HUES64 (cell line): Measurements from ENCODE around the gene NUDT22.

Source experiments
- H3K27ac ChIP-seq: 2 replicates; pipeline ENCODE4 v1.7.0; 2013; ENCODE audit warnings: low read depth, low read length, inconsistent platforms
- H3K27me3 ChIP-seq: 2 replicates; pipeline ENCODE4 v1.6.1; 2013; ENCODE audit warnings: mild to moderate bottlenecking, low read length; ENCODE audit not compliant: insufficient read depth
- H3K36me3 ChIP-seq: 2 replicates; pipeline ENCODE4 v1.6.1; 2013; ENCODE audit warnings: mild to moderate bottlenecking, low read length; ENCODE audit not compliant: insufficient read depth
- H3K4me1 ChIP-seq: 2 replicates; pipeline ENCODE4 v1.6.1; 2013; ENCODE audit warnings: mild to moderate bottlenecking, low read length, moderate library complexity; ENCODE audit not compliant: insufficient read depth
- H3K4me3 ChIP-seq: 2 replicates; pipeline ENCODE4 v1.5.1; 2013; ENCODE audit warnings: mild to moderate bottlenecking, low read length, moderate library complexity
- H3K9ac ChIP-seq: 2 replicates; pipeline ENCODE4 v1.6.1; 2013; ENCODE audit warnings: mild to moderate bottlenecking, low read depth, low read length
- H3K9me3 ChIP-seq: 2 replicates; pipeline ENCODE4 v1.6.1; 2013; ENCODE audit warnings: low read depth, low read length; ENCODE audit not compliant: insufficient read depth
- WGBS: fragments of 150-250, 120-280 bp; methylation state at CpG from one replicate; pipeline ENCODE4 v1.1.7; 2013; ENCODE audit warnings: missing lambda C conversion rate; 5-methylcytosine and 5-hydroxymethylcytosine counted together

NUDT22 gene

GRCh38 chr11:64230171-64230984, 4.3 kb downstream of the NUDT22 start, which contains the start of gene DNAJC4:
TSS of gene DNAJC4 (plus strand) at chr11:64230548. CDS start at chr11:64230855, 307 bp downstream.
- no peaks in the 10 kb centered on the region for H3K9me3 ChIP-seq
- H3K9ac ChIP-seq, result peak within 1 kb of the TSS; percentile 71
- H3K27ac ChIP-seq, result peak within 1 kb of the TSS; percentile 67; the same call in 1 of the 2 replicates
- peaks cover 7% of the 10 kb centered on the region; the same call in 1 of the 2 replicates for H3K4me1 ChIP-seq
- WGBS, result under 1% methylated on average over 62 of the region's 62 CpGs
- peaks cover 15% of the 10 kb centered on the region; the same call in 1 of the 2 replicates for H3K27me3 ChIP-seq
- peak within 1 kb of the TSS; percentile 90 for H3K4me3 ChIP-seq
- no peaks in the 10 kb centered on the region for H3K36me3 ChIP-seq

- Histone ChIP-seq H3K36me3 (no peaks in the 10 kb centered on the region), H3K9ac (peak overlapping the region; percentile 71), H3K27me3 (peaks cover 15% of the 10 kb centered on the region; the same call in 1 of the 2 replicates), H3K9me3 (no peaks in the 10 kb centered on the region), H3K4me1 (peaks cover 7% of the 10 kb centered on the region; the same call in 1 of the 2 replicates), H3K4me3 (peak overlapping the region; percentile 90), H3K27ac (peak overlapping the region; percentile 67; the same call in 1 of the 2 replicates)
- WGBS, result 7% methylated on average over 8 of the region's 8 CpGs
Measured at GRCh38 chr11:64230985-64231365, 4.9 kb downstream of the NUDT22 start.

- H3K36me3 ChIP-seq, result no peaks in the 10 kb centered on the region
- H3K9me3 ChIP-seq, result no peaks in the 10 kb centered on the region
- 93% methylated on average over 7 of the region's 7 CpGs for WGBS
- peaks cover 15% of the 10 kb centered on the region; the same call in 1 of the 2 replicates for H3K27me3 ChIP-seq
- no peak overlapping the region for H3K9ac ChIP-seq
- peaks cover 7% of the 10 kb centered on the region; the same call in 1 of the 2 replicates for H3K4me1 ChIP-seq
- no peak overlapping the region for H3K4me3 ChIP-seq
- H3K27ac ChIP-seq, result no peak overlapping the region
Measured at GRCh38 chr11:64231546-64231945, 5.5 kb downstream of the NUDT22 start.

- Histone ChIP-seq H3K9ac (no peak overlapping the region), H3K4me1 (no peaks in the 10 kb centered on the region; the same call in 1 of the 2 replicates), H3K27ac (no peak overlapping the region), H3K27me3 (peaks cover 15% of the 10 kb centered on the region; the same call in 1 of the 2 replicates), H3K36me3 (no peaks in the 10 kb centered on the region; the same call in 1 of the 2 replicates), H3K9me3 (no peaks in the 10 kb centered on the region), H3K4me3 (no peak overlapping the region)
- 93% methylated on average over 15 of the region's 15 CpGs for WGBS
Measured at GRCh38 chr11:64232182-64232966, 6.3 kb downstream of the NUDT22 start.

GRCh38 chr11:64232967-64233315, 6.9 kb downstream of the NUDT22 start:
- H3K36me3 ChIP-seq, result no peaks in the 10 kb centered on the region; the same call in 1 of the 2 replicates
- WGBS, result 92% methylated on average over 8 of the region's 8 CpGs
- H3K27ac ChIP-seq, result no peak overlapping the region
- no peak overlapping the region for H3K4me3 ChIP-seq
- peaks cover 15% of the 10 kb centered on the region; the same call in 1 of the 2 replicates for H3K27me3 ChIP-seq
- H3K4me1 ChIP-seq, result no peaks in the 10 kb centered on the region; the same call in 1 of the 2 replicates
- no peaks in the 10 kb centered on the region for H3K9me3 ChIP-seq
- no peak overlapping the region for H3K9ac ChIP-seq

GRCh38 chr11:64233913-64234586, 8.0 kb downstream of the NUDT22 start, which contains the start of gene VEGFB:
TSS of gene VEGFB (plus strand) at chr11:64234584. CDS start at chr11:64234834, 250 bp downstream.
- Histone ChIP-seq H3K4me3 (peak within 1 kb of the TSS; percentile 69), H3K36me3 (peaks cover 8% of the 10 kb centered on the region), H3K27ac (no peak within 1 kb of the TSS), H3K4me1 (no peaks in the 10 kb centered on the region; the same call in 1 of the 2 replicates), H3K9me3 (no peaks in the 10 kb centered on the region), H3K9ac (peak within 1 kb of the TSS; percentile 44; the same call in 1 of the 2 replicates), H3K27me3 (peaks cover 15% of the 10 kb centered on the region; the same call in 1 of the 2 replicates)
- 3% methylated on average over 54 of the region's 62 CpGs for WGBS

- H3K36me3 ChIP-seq, result peaks cover 9% of the 10 kb centered on the region
- WGBS, result 2% methylated on average over 80 of the region's 80 CpGs
- no peaks in the 10 kb centered on the region for H3K9me3 ChIP-seq
- 0 out of 2 replicates have a peak, but pooled peaks cover under 1% of the 10 kb centered on the region for H3K4me1 ChIP-seq
- H3K27ac ChIP-seq, result no peak overlapping the region
- H3K27me3 ChIP-seq, result peaks cover 15% of the 10 kb centered on the region; the same call in 1 of the 2 replicates
- peak overlapping the region; percentile 69 for H3K4me3 ChIP-seq
- peak overlapping the region; percentile 44; the same call in 1 of the 2 replicates for H3K9ac ChIP-seq
Measured at GRCh38 chr11:64234647-64235379, 8.7 kb downstream of the NUDT22 start.

GRCh38 chr11:64235437-64236161, 9.5 kb downstream of the NUDT22 start:
- Histone ChIP-seq H3K27ac (no peak overlapping the region), H3K27me3 (peaks cover 15% of the 10 kb centered on the region; the same call in 1 of the 2 replicates), H3K4me1 (peaks cover 7% of the 10 kb centered on the region; the same call in 1 of the 2 replicates), H3K4me3 (peak overlapping the region; percentile 69), H3K36me3 (peaks cover 9% of the 10 kb centered on the region), H3K9me3 (no peaks in the 10 kb centered on the region), H3K9ac (peak overlapping the region; percentile 44; the same call in 1 of the 2 replicates)
- whole genome bisulfite sequencing, result 96% methylated on average over 12 of the region's 12 CpGs

GRCh38 chr11:64237484-64237951, 11.4 kb downstream of the NUDT22 start:
- H3K27me3 ChIP-seq, result peaks cover 11% of the 10 kb centered on the region; the same call in 1 of the 2 replicates
- H3K27ac ChIP-seq, result no peak overlapping the region
- WGBS, result 88% methylated on average over 12 of the region's 12 CpGs
- H3K9me3 ChIP-seq, result no peaks in the 10 kb centered on the region
- peaks cover 9% of the 10 kb centered on the region for H3K36me3 ChIP-seq
- H3K9ac ChIP-seq, result no peak overlapping the region
- H3K4me3 ChIP-seq, result no peak overlapping the region
- peaks cover 8% of the 10 kb centered on the region; the same call in 1 of the 2 replicates for H3K4me1 ChIP-seq
